GM19468 (cell line): ENCODE measurements around the gene KRTAP10-9.
"Not testable (repeated sequence)": the region's sequence is repeated elsewhere in the genome, so short reads cannot be mapped to it uniquely, and the experiment has no call there.

Source experiments
- ATAC-seq: cut with Tn5 transposase; IDR thresholded peaks from one replicate; pipeline ENCODE4 v1.9.1; 2021; ENCODE audit warnings: mild to moderate bottlenecking, moderate library complexity, moderate number of reproducible peaks; ENCODE audit not compliant: unreplicated experiment; ENCODE audit errors: extremely low read depth

The KRTAP10-9 gene

DNA sequence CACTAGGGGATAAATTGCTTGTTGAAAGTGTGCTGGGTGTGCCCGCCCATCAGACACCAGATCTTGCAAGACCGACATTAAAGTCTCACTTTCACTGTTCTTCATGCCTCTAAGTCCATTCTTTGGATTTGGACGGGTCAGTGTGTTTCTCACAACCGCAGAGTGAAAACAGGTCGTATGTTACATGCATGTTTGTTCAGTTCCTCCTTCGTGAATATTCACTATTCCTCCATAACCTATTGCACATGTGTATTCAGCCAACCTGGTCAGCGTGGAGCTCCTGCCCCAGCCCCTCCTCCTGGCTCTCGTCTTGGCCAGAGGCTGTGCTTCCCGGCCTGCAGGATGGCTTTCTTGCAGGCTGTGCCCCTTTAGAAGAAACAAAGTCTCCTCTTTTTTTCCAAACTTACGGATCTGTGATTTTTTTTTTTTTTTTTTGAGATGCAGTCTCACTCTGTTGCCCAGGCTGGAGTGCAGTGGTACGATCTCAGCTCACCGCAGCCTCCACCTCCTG, 32.4 kb upstream of the KRTAP10-9 start:
- ATAC-seq = no peak

- no peak for ATAC-seq
These were observed 31.4 kb upstream of the KRTAP10-9 start for GRCh38 chr21:44595524-44595923.

DNA sequence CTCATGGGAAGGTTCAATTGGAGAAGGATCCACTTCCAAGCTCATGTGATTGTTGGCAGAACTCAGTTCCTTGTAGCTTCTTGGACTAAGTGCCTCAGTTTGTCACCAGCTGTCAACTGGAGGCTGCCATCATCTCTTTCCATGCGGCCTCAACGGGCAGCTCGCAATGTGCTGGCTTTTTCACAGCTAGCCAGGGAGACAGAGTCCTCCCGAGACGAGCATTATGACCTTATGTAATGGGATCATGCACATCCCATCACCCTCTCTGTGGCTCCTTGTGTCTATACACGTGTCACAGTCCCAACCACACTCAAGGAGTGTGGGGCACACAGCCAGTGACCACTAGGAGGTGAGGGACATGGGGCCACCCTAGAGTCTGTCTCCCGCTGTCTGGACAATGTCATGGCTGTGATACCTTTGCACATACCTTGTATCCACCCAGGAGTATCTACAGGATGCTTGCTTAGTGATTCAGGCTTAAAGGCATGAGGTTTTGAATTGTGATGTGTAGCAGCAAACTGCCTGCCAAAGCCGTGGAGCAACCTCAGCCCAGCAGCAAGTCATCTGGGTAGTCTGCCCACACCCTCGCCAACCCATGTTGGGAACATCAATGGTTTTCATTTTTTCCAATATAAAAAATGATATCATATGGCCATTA, 30.7 kb upstream of the KRTAP10-9 start:
- ATAC-seq = no peak

DNA sequence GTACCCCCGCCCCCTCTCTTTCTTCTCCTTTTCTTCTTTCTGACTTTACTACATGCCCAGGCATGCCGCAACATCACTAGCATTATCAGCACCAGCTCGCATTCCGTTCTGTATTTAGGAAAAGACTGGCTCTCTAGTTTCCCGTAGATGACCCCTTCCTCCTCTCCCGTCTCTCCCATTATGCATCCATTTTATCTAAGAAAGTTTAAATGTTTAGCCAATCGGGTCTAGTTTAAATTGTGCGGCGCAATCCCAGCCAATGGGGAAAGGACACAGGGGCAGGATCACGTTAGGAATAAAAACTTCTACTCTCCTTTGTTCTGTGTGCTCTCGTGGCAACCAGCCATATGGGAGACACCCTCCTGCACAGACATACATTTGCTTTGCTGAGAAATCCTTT, 28.8 kb upstream of the KRTAP10-9 start:
- no peak for ATAC-seq

DNA sequence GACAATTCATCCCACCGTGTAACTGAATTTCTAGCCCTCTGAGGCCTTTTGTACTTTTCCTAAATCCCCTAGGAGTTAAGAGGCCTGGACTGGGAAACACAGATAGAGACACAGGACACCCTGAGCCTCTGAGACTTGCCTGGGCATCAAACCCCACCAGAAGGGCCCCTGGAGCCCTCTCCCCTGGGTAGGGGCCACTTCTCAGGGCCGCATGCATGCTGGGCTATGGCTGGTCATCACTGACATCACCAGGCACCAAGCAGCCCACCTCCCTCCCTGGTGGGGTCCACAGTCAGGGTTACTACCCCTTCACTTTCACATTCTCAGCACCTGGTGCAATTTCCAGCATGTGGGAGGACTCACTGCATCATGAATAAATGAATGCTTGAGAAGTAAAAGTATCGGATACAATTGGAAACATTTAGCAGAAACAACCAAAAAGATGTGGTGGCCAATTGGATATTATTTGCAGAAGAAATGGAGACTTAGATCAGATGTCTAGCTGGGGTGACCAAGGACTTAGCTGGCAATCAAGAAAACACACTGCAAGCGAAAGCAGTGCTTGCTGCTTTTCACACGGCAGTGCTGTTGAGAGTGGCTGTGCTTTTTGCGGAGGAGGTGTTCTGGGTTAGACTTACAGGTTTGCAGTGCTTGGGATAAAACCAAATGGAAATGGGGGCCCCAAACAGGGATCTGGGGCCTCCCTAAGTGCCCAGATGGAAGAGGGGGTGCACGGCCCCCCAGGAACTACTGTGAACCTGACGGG, 27.4 kb upstream of the KRTAP10-9 start:
- no peak for ATAC-seq

DNA sequence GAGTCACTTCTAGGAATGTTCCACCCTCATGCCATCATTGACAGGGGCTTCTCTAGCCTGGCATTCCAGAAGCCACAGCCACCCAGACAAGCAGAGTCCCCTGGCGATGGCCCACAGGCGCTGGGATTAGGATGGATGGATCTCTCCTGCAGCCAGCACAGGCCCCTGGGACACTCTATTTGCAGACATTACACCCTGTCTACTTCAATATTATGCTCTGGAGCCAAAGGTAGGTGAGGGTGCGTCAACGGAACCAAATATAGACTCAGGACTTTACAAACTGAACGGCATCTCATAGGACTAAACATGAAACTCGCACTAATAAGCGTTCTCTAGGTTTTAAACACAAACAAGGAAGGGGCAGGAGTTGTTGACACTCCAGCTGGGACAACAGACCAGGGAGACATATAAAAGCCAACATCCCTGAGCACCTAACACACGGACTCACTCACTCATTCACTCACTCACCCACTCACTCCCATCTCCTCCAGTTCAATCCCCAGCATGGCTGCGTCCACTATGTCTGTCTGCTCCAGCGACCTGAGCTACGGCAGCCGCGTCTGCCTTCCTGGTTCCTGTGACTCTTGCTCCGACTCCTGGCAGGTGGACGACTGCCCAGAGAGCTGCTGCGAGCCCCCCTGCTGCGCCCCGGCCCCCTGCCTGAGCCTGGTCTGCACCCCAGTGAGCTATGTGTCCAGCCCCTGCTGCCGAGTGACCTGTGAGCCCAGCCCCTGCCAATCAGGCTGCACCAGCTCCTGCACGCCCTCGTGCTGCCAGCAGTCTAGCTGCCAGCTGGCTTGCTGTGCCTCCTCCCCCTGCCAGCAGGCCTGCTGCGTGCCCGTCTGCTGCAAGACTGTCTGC, 26.5 kb upstream of the KRTAP10-9 start, which contains the start of gene KRTAP10-7:
KRTAP10-7 (plus strand) TSS at position 480 of the 861 bp plus-strand sequence; CDS start at position 505, 25 bp downstream.
- ATAC-seq = not testable (repeated sequence)

GRCh38 chr21:44601091-44601490, 25.8 kb upstream of the KRTAP10-9 start:
- ATAC-seq = not testable (repeated sequence)

DNA sequence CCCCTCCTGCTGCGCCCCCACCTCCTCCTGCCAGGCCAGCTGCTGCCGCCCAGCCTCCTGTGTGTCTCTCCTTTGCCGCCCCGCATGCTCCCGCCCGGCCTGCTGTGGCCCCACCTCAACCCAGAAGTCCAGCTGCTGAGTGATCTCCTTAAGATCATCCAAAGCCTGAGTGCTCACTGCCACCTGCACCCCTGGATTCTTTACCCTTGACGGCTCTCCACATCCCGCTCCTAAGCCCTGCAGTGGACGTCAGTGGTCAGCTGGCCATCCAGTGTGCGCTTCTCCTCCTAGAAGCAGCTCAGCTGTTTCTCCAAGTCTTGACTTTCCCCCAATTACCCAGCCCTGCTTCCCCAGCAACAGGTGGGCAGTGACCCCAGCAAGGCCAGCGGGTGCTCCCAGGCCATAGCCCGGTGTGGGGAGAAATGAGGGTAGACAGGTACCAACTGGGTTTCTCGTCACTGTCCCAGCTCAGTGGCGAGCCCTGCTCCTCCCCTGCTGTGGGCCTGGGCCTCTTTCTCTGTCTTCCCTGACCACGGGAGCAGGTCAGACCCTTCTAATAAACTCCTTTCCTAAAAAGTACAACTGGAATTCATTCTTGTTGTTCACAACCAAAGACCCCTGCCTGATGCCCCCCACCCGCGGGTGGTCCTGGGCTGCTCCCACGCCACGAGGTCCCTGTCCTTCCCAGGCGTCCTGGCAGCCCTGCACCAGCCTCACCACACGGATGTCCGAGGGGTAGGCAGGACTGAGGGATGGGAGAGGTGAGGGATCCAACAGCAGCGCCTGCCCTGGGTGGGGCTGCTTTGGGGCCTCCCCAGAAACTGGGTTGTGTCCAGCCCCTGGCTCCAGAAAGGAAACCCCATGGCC, 25.1 kb upstream of the KRTAP10-9 start:
- no peak for ATAC-seq

- no peak for ATAC-seq
These were observed 24.4 kb upstream of the KRTAP10-9 start for GRCh38 chr21:44602463-44602850.

GRCh38 chr21:44603109-44603875, 23.6 kb upstream of the KRTAP10-9 start:
- ATAC-seq = no peak

DNA sequence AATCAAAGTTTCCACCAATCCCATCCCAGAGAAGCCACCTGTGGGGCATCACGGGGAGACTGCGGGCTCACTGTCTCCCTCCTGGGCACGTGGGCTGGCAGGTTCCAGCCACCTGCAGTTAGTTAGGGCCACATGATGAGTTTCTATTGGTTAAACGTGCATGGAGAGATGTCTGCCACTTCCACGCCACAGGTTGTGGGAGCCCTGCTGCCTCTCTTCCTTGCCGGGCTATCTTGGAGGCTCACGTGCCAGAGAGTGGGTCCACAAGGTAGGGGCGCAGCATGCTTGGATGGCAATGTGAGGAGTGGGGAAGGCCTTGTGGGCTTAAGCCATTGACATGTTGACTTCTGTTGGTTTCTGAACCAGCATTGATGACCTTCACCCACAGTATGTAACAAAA, 23.0 kb upstream of the KRTAP10-9 start:
- ATAC-seq = no peak

DNA sequence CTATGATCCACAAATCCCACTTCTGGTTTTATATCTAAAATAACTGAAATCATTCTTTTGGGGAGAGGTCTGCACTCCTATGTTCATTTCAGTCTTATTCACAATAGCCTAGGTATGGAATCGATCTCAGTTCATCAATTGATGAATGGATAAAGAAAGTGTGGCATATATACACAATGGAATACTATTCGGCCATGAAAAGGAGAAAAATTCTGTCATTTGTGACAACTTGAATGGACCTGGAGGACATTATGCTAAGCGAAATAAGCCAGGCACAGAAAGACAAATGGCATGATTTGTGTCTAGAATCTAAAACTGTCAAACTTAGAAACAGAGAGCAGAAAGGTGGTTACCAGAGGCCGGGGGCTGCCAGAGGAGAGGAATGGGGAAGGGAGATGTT, 20.4 kb upstream of the KRTAP10-9 start:
- ATAC-seq = no peak

DNA sequence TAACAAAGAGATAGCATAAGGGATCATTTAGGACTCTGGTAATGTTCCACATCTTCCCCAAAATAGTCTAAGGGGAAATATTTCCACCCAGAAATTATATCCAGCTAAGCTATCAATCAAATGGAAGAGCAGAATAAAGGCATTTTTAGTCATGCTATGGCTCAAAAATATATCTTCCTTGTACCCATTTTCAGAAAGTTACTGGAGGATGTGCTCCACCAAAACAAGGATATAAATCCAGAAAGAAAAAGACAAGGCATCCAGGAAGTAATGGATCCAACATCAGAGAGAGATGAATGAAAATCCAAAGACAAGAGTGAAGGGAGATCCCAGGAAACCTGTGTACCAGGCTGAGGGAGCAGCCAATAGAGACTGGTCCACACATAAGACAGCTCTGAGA, 17.7 kb upstream of the KRTAP10-9 start:
- ATAC-seq = no peak

GRCh38 chr21:44610157-44610843, 16.6 kb upstream of the KRTAP10-9 start:
- not testable (repeated sequence) for ATAC-seq

- ATAC-seq = no peak
These were observed 15.3 kb upstream of the KRTAP10-9 start for GRCh38 chr21:44611551-44611950.

DNA sequence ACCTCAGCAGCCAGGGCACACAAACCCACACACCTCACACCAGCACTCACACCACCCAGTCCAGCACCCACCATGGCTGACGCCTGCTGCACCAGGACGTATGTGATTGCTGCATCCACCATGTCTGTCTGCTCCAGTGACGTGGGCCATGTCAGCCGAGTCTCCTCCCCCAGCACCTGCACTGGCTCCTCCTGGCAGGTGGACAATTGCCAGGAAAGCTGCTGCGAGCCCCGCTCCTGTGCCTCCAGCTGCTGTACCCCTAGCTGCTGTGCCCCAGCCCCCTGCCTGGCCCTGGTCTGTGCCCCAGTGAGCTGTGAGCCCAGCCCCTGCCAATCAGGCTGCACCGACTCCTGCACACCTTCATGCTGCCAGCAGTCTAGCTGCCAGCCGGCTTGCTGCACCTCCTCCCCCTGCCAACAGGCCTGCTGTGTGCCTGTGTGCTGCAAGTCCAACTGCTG, 14.8 kb upstream of the KRTAP10-9 start, which contains the start of gene KRTAP10-8:
KRTAP10-8 (plus strand) TSS at position 51 of the 458 bp plus-strand sequence; CDS start at position 73, 22 bp downstream.
- ATAC-seq = no peak

GRCh38 chr21:44612669-44613229, 14.1 kb upstream of the KRTAP10-9 start:
- no peak for ATAC-seq
